HUDEP-2 (cell line): ENCODE data around the gene GSTM1.
"Not testable (repeated sequence)": the region's sequence is repeated elsewhere in the genome, so short reads cannot be mapped to it uniquely, and the experiment has no call there.

Experiments used
- DNase-seq, 76 experiments: peaks; one replicate each; lab custom pipeline; 2025; ENCODE audit not compliant: unreplicated experiment in 76 of 76; lab: John Stamatoyannopoulos, UW

GSTM1 gene

DNA sequence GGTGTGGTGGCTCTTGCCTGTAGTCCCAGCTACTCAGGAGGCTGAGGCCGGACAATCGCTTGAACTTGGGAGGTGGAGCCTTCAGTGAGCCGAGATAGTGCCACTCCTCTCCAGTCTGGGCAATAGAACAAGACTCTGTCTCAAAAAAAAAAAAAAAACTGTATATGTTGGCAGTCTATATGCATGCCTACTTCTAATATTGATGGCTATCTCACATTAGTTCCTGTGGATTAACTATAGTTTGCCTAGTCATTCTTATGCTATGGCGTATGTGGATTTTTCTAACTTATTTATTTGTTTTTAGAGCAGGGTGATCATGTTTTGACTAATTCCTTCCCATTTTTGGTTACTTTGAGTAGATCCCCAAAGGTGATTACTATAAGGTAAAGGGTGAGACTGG is 9.4 kb downstream of the GSTM1 start:
- DNase-seq, result no peak

DNA sequence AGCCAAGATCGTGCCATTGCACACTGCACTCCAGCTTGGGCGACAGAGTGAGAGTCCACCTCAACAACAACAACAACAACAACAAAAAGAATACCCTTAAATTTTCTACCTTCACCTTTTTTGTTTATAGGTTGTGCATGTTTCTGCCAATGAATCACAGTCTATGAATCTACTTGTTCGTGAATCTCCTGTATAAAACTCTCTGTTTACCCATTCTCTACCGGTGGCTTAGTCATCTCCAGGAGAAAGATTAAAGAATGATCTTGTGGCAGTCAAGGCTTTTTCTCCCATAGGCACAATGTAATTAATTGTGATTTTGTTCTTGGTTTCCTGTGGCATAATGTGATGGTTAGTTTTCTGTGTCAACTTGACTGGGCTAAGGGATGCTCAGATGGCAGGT is 10.2 kb downstream of the GSTM1 start:
- not testable (repeated sequence) for DNase-seq

DNA sequence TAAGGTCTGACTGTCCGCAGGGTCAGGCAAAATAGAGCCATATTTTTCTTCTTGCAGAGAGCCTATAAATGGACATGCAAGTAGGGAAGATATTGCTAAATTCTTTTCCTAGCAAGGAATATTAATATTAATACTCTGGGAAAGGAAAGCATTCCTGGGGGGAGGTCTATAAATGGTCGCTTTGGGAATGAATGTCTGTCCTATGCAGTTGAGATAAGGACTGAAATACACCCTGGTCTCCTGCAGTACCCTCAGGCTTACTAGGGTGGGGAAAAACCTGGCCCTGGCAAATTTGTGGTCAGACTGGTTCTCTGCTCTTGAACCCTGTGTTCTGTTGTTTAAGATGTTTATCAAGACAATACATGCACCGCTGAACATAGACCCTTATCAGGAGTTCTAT is 15.3 kb downstream of the GSTM1 start:
- DNase-seq, result not testable (repeated sequence)

GRCh38 chr1:109704173-109704572 is 16.6 kb downstream of the GSTM1 start:
- no peak for DNase-seq

DNA sequence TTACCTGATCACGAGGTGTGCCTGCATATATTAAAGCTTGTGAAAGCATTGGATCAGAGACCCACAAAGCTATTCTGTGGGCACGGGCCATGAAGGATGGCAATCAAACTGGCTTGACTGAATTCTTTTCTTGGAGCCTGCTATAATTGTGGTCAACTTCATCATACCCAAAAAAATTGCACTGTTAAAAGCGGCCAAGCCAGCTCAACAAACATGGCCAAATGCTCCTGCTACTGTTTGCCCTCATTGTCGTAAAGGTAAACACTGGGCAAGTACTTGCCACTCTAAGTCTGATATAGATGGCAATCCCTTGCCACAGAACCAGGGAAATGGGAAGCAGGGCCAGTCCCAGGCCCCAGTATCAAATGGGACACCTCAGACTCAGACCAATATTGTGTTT is 17.8 kb downstream of the GSTM1 start:
- DNase-seq, result no peak

GRCh38 chr1:109708949-109709348 is 21.3 kb downstream of the GSTM1 start:
- not testable (repeated sequence) for DNase-seq

DNA sequence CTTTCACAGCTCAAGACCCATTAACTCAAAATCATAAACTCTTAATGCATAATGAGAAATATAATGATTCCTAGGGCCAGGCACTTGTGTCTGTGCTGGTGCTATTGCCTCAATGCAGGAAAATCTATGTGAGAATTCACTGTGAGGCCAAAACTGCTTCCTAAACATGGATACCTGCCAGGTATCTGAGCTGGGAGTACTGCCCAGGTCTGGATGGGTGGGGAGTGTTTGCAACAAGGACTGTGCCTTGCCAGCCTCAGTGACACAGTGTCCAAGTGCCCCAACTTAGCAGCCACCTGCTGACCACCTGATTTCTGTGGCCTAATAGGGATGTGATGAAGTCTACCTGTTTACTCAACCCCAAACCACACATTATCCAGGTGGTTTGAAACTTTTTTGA is 22.2 kb downstream of the GSTM1 start:
- not testable (repeated sequence) for DNase-seq

- DNase-seq, result not testable (repeated sequence)
These were observed 24.1 kb downstream of the GSTM1 start, which contains the start of gene GSTM5 for GRCh38 chr1:109711593-109712320. GSTM5 (plus strand) TSS chr1:109712251; CDS start chr1:109712313, 62 bp downstream.

GRCh38 chr1:109712321-109712864 is 24.8 kb downstream of the GSTM1 start:
- no peak for DNase-seq

DNA sequence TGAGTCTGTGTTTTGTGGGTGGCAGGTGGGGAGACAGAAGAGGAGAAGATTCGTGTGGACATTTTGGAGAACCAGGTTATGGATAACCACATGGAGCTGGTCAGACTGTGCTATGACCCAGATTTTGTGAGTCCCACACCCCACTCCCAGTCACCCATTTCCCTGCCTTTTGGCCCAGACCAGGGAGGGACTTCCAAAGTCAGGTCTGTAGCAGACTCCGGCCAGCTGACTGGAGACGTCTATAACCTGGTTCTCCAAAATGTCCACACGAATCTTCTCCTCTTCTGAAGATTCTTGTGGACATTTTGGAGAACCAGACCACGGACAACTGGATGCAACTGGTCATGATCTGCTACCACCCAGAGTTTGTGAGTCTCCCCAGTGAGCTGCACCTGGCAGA is 26.0 kb downstream of the GSTM1 start:
- DNase-seq, result no peak

GRCh38 chr1:109714661-109715372 is 27.2 kb downstream of the GSTM1 start:
- no peak for DNase-seq

- no peak for DNase-seq
These were observed 28.5 kb downstream of the GSTM1 start for GRCh38 chr1:109716121-109716520.

- no peak for DNase-seq
These were observed 29.0 kb downstream of the GSTM1 start for GRCh38 chr1:109716570-109717090.

DNA sequence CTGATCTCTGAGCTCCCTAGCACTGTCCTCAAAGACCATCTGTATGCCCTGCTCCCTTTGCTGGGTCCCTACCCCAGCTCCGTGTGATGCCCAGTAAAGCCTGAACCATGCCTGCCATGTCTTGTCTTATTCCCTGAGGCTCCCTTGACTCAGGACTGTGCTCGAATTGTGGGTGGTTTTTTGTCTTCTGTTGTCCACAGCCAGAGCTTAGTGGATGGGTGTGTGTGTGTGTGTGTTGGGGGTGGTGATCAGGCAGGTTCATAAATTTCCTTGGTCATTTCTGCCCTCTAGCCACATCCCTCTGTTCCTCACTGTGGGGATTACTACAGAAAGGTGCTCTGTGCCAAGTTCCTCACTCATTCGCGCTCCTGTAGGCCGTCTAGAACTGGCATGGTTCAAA is 30.1 kb downstream of the GSTM1 start:
- no peak for DNase-seq

DNA sequence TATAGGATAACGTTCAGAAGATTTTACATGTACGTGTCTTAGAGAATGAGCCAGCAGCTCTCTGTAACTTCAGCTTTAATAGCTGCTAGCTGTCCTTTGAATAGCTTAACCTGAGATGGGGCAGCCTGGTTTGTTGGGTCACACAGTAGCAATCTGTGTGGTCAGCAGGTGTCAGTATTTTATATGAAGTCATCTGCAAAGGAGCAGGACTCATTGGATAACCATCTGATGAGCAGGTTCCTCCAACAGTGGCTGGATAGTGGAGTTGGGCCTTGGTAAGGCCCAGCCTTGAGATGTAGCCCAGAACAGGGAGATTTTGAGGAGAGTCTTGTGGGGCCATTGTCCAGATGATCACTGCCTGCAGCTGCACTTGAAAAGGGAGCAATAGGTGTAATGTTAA is 30.9 kb downstream of the GSTM1 start:
- DNase-seq, result peak in 24 of 76 experiments; percentile 3 to 69 (median 38)

DNA sequence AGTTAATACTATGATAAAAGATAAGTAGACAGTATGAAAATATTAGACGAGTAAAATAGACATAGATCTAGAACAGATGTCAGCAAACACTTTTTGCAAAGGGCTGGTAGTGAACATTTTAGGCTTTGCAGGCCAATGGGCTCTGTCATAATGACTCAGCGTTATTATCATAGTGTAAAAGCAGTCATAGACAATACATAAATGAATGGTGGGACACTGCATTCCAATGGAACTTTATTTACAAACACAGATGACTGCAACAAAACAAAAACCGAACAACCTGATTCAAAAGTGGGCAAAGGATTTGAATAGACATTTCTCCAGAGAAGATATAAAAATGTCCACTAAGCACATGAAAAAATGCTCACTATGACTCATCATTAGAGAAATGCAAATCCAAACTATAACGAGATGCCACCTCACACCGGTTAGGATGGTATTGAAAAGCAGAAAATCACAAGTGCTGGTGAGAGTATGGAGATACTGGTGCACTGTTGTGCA is 31.8 kb downstream of the GSTM1 start:
- DNase-seq, result peak in 9 of 76 experiments; percentile 5 to 36 (median 16)

- no peak for DNase-seq
These were observed 33.4 kb downstream of the GSTM1 start for GRCh38 chr1:109721042-109721441.

DNA sequence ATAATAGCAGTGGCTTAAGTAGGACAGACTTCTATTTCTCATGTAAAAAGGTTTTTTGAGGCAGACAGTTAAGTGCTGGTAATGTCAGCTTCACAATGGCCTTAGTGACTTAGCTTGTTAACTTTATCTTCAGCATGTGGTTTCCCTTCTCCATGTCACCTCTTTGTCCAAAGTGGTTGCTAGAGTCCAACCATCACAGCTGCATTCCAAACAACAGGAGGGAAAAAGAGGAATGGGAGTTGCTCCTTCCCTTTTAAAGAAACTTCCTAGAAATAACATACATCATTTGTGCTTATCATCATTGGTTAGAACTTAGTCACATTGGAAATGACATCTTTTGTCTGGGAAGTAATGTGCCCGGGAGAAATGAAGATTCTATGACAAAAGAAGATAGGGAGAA is 34.4 kb downstream of the GSTM1 start:
- DNase-seq, result no peak

DNA sequence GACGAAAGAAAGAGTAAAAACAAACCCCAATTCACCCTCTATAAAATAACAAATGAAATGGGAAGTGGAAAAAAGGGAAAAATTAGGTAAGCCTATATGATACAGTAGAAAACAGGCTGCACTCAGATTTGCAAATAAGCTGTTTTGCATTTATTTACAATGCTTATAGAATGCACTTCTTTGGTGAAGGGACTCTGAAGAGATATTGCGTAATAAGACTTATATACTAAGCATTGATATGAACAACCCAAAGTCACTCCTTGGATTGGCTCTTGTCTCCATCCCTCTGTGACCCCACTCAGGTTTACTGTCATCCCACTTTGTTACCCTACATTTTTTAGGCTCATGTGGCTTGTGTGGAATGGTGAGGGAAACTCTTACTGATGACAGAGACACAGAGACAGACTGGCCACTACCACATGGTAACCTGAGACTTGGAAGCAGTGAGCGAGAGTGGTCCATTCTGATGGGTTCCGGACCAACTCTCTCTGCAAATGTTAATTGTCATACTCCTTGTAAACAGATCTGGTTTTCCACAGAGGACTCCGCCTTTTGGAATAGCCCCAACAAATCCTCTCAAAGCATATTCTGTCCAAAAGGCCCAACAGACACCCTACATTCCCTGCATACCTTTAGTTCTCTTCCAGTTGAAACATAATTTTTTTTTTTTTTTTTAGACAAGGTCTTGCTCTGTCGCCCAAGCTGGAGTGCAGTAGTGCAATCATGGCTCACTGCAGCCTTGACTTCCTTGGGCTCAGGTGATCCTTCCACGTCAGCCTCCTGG is 35.5 kb downstream of the GSTM1 start:
- no peak for DNase-seq

GRCh38 chr1:109724933-109725332 is 37.3 kb downstream of the GSTM1 start:
- no peak for DNase-seq

DNA sequence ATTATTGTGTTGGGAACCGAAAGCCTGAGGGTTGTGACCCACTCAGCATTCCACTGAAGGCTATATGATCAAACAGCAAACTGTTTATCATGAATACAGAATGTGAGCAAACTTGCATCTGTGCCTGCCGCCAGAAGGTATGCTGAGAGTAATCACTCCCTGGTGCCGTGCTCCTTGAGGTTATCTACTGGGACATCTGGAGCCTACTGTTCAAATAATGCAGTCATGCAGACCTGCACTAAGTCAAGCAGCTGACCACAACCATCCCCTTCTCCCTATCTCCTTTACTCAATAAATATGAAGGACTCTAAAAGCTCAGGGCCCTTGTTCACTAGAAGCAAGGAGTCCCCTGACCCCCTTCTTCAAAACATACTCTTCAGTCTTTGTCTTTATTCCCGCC is 37.9 kb downstream of the GSTM1 start:
- peak in 14 of 76 experiments; percentile 8 to 69 (median 38) for DNase-seq
